ENCODE data around the gene CCSER1.

CCSER1 gene

DNA sequence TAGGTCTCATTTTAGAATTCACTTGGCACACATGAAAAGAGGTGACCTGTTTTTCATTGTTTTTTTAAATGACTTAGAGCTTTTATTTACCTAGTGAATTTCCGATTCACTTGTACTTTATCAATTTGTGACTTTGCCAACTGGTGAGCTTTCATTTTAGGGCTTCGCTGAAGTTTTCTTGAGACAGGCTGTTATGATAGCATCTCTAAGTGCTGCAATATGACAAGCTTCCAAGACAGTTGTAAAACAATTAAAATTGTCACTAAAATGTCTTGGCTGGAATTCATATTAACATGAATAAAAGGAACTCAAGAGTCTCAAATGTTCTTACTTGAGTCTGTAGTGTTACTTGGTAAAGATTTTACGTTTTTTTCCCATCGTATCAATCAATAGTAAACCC lies 1344.9 kb downstream of the CCSER1 start:
- TF ChIP-seq EZH2phosphoT487 (conservative IDR thresholded peaks at IDR 0.05; ENCODE audit: low read length) (no peak), CTCF (IDR thresholded peaks at IDR 0.05; ENCODE audit: insufficient read depth, low read length, poor library complexity, severe bottlenecking) (no peak)
- H3K9me2 ChIP-seq (replicated peaks; ENCODE audit: insufficient read depth, low read length) = no peaks in the 10 kb centered on the region
- H4K20me1 ChIP-seq (ENCODE audit: low read depth, low read length) = no peaks in the 10 kb centered on the region
- H3K27ac ChIP-seq (ENCODE audit: low read depth, low read length) = no peak overlapping the region
- no peak overlapping the region for H3K4me3 ChIP-seq (ENCODE audit: insufficient read depth, low read length, poor library complexity, severe bottlenecking)
- H3K27me3 ChIP-seq (ENCODE audit: low read length) = no peaks in the 10 kb centered on the region
- H3K4me2 ChIP-seq (ENCODE audit: low read depth, low read length, poor library complexity, severe bottlenecking) = no peak overlapping the region
- H2AFZ ChIP-seq (ENCODE audit: low read depth, low read length, severe bottlenecking) = no peak overlapping the region
- no peaks in the 10 kb centered on the region for H3K9me3 ChIP-seq (ENCODE audit: insufficient read depth, low read length)
- H3K79me2 ChIP-seq (ENCODE audit: insufficient read depth, low read length) = no peaks in the 10 kb centered on the region
- H3K36me3 ChIP-seq (ENCODE audit: low read length) = no peaks in the 10 kb centered on the region
- no peak overlapping the region for H3K9ac ChIP-seq (ENCODE audit: low read length)
- no peaks in the 10 kb centered on the region for H3F3A ChIP-seq (ENCODE audit: insufficient read depth)

DNA sequence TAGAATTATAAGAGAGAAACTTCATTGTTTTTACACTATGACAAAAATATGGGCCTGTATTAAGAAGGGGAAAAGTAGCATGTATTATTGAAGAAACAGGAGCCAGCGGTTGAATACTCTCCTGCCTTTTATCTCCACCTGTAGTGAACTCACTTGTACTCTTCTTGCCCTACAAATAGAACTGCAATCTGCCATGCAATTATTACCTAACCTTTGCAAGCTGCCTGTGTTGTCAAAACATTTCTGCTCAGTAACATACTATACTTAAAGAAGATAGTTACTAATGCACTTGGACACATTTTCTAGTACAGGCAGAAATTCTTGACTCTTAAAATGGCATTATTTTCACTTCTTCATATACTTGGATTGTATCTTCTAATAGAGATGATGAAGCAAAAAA lies 1358.2 kb downstream of the CCSER1 start:
- H3K4me2 ChIP-seq (ENCODE audit: low read depth, low read length, poor library complexity, severe bottlenecking) = no peak overlapping the region
- no peaks in the 10 kb centered on the region for H4K20me1 ChIP-seq (ENCODE audit: low read depth, low read length)
- TF ChIP-seq EZH2phosphoT487 (conservative IDR thresholded peaks at IDR 0.05; ENCODE audit: low read length) (no peak), CTCF (IDR thresholded peaks at IDR 0.05; ENCODE audit: insufficient read depth, low read length, poor library complexity, severe bottlenecking) (no peak)
- no peak overlapping the region for H3K9ac ChIP-seq (ENCODE audit: low read length)
- H3F3A ChIP-seq (ENCODE audit: insufficient read depth) = no peaks in the 10 kb centered on the region
- H3K27ac ChIP-seq (ENCODE audit: low read depth, low read length) = no peak overlapping the region
- H3K27me3 ChIP-seq (ENCODE audit: low read length) = no peaks in the 10 kb centered on the region
- H3K9me3 ChIP-seq (ENCODE audit: insufficient read depth, low read length) = no peaks in the 10 kb centered on the region
- no peak overlapping the region for H3K4me3 ChIP-seq (ENCODE audit: insufficient read depth, low read length, poor library complexity, severe bottlenecking)
- no peaks in the 10 kb centered on the region for H3K9me2 ChIP-seq (replicated peaks; ENCODE audit: insufficient read depth, low read length)
- no peak overlapping the region for H2AFZ ChIP-seq (ENCODE audit: low read depth, low read length, severe bottlenecking)
- H3K36me3 ChIP-seq (ENCODE audit: low read length) = no peaks in the 10 kb centered on the region
- no peaks in the 10 kb centered on the region for H3K79me2 ChIP-seq (ENCODE audit: insufficient read depth, low read length)

- no peaks in the 10 kb centered on the region for H3K9me2 ChIP-seq (replicated peaks; ENCODE audit: insufficient read depth, low read length)
- H4K20me1 ChIP-seq (ENCODE audit: low read depth, low read length) = no peaks in the 10 kb centered on the region
- H3F3A ChIP-seq (ENCODE audit: insufficient read depth) = no peaks in the 10 kb centered on the region
- no peak overlapping the region for H3K4me3 ChIP-seq (ENCODE audit: insufficient read depth, low read length, poor library complexity, severe bottlenecking)
- TF ChIP-seq EZH2phosphoT487 (conservative IDR thresholded peaks at IDR 0.05; ENCODE audit: low read length) = no peak
- TF ChIP-seq CTCF (IDR thresholded peaks at IDR 0.05; ENCODE audit: insufficient read depth, low read length, poor library complexity, severe bottlenecking) = no peak
- H3K36me3 ChIP-seq (ENCODE audit: low read length) = no peaks in the 10 kb centered on the region
- H3K9me3 ChIP-seq (ENCODE audit: insufficient read depth, low read length) = no peaks in the 10 kb centered on the region
- H2AFZ ChIP-seq (ENCODE audit: low read depth, low read length, severe bottlenecking) = no peak overlapping the region
- no peak overlapping the region for H3K4me2 ChIP-seq (ENCODE audit: low read depth, low read length, poor library complexity, severe bottlenecking)
- no peak overlapping the region for H3K9ac ChIP-seq (ENCODE audit: low read length)
- no peaks in the 10 kb centered on the region for H3K27me3 ChIP-seq (ENCODE audit: low read length)
- no peak overlapping the region for H3K27ac ChIP-seq (ENCODE audit: low read depth, low read length)
- H3K79me2 ChIP-seq (ENCODE audit: insufficient read depth, low read length) = no peaks in the 10 kb centered on the region
These were observed 1361.8 kb downstream of the CCSER1 start for GRCh38 chr4:91488946-91489345.

DNA sequence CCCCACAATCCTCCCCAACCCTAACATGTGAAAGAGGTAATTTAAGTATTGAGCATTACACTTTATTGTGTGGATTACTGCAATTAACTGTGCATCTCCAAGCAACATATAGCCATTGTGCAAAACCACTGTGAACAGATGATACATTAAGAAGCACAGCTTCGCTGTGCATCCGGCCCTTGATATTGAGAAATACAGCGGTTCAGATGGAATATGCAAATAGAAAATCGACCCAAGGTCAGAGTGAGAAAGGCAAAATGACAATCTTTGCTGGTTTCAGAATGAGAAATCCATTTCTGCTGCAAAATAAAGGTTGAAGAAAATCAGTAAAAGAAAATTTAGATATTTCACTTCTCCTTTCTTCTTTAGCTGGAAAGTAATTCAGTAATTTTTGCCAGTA lies 1370.7 kb downstream of the CCSER1 start:
- H4K20me1 ChIP-seq (ENCODE audit: low read depth, low read length) = no peaks in the 10 kb centered on the region
- H3K9me2 ChIP-seq (replicated peaks; ENCODE audit: insufficient read depth, low read length) = no peaks in the 10 kb centered on the region
- no peak overlapping the region for H3K9ac ChIP-seq (ENCODE audit: low read length)
- H3K27ac ChIP-seq (ENCODE audit: low read depth, low read length) = no peak overlapping the region
- no peaks in the 10 kb centered on the region for H3F3A ChIP-seq (ENCODE audit: insufficient read depth)
- H3K4me3 ChIP-seq (ENCODE audit: insufficient read depth, low read length, poor library complexity, severe bottlenecking) = no peak overlapping the region
- H3K9me3 ChIP-seq (ENCODE audit: insufficient read depth, low read length) = no peaks in the 10 kb centered on the region
- no peaks in the 10 kb centered on the region for H3K36me3 ChIP-seq (ENCODE audit: low read length)
- no peaks in the 10 kb centered on the region for H3K27me3 ChIP-seq (ENCODE audit: low read length)
- H3K79me2 ChIP-seq (ENCODE audit: insufficient read depth, low read length) = no peaks in the 10 kb centered on the region
- H2AFZ ChIP-seq (ENCODE audit: low read depth, low read length, severe bottlenecking) = no peak overlapping the region
- TF ChIP-seq EZH2phosphoT487 (conservative IDR thresholded peaks at IDR 0.05; ENCODE audit: low read length) = no peak
- TF ChIP-seq CTCF (IDR thresholded peaks at IDR 0.05; ENCODE audit: insufficient read depth, low read length, poor library complexity, severe bottlenecking) = no peak
- no peak overlapping the region for H3K4me2 ChIP-seq (ENCODE audit: low read depth, low read length, poor library complexity, severe bottlenecking)

All from SU-DHL-6 (cell line).